Skeletal muscle cell (primary cell): ENCODE data around the gene ARL3.
"Not testable (repeated sequence)": the region's sequence is repeated elsewhere in the genome, so short reads cannot be mapped to it uniquely, and the experiment has no call there.

Experiments
- DNase-seq: peaks from one replicate; pipeline ENCODE4 v3.0.0-alpha.2; 2010; ENCODE audit warnings: low read depth
- H3K4me3 ChIP-seq: 2 replicates; pipeline ENCODE4 v1.5.1; 2011; ENCODE audit warnings: low read depth, mild to moderate bottlenecking, control low read depth, low read length, moderate library complexity

ARL3 gene

DNA sequence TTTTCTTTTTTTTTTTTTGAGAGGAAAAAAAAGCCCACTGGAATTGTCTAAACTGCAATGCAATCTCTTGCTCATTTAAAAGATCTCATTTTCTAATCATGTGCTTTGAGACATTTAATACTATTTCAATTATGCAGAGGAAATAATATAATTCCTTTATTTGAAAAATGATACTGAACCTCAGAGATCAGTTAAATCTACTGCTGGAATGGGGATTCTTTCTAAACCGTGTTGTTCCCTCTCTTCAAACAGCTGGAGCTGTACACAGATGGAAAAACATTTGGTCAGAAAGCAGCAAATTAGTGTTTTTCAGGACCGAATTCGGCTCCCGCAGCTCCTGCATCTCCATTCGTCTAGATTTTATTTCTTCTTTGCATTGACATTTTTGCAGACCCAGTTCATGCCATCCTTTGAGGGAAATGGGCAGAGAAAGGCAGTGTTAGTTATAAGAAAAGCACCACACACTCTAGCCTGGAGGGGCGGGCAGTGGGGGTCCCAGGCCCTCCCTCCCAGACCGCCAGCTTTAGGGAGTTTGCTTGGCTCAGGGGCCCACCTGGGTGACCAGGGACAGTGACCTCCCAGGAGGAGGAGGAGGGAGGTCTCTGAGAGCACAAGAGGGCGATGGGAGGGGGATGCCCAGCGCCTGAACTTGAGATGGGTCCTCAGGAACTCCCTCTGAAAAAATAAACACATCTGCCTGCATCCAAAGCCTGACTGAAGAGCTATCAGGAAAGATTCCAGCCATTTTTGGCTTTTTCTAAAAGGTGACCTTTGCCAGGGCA is 37.5 kb downstream of the ARL3 start:
- H3K4me3 ChIP-seq = no peak overlapping the region
- DNase-seq = no peak

DNA sequence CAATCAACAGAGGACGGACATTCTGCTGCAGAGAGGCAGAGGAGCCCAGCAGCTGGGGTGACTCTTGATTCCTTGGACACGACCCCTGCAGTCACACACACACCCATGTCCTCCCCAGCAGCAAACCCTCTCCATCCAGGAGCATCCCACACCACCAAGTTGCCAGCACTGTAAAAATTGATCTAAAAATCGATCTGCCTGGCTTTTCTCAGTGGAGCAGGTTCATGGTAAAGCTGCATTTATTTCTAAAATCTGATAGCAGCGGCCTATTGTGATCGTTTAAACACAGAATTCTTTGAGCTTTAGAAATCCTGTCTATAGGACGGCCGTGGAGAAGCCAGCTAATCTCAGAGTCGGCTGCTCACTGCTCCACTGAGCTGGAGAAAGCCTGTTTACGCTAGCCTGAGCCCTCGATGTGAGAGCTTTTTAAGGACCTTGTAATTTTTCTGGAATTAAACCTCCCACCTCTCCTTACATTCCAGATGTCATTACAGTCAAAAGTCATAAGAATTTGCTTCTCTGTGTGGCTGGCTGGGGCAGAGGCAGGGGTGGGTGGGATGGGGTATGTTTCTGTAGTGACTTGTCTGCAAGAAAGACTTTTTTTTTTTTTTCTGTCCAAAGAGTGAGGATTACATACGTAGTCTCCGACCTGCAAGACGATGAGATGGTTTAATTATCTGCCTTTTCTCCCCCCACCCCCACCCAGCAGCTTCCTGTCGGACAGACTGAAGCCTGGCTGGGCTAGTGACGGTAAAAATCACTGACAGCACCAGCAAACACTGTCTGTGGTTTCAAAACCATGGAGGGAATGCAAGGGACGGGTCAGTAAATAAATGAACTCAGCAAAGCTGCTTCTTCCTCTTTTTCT is 38.3 kb downstream of the ARL3 start:
- H3K4me3 ChIP-seq = no peak overlapping the region
- peak; percentile 87 for DNase-seq

DNA sequence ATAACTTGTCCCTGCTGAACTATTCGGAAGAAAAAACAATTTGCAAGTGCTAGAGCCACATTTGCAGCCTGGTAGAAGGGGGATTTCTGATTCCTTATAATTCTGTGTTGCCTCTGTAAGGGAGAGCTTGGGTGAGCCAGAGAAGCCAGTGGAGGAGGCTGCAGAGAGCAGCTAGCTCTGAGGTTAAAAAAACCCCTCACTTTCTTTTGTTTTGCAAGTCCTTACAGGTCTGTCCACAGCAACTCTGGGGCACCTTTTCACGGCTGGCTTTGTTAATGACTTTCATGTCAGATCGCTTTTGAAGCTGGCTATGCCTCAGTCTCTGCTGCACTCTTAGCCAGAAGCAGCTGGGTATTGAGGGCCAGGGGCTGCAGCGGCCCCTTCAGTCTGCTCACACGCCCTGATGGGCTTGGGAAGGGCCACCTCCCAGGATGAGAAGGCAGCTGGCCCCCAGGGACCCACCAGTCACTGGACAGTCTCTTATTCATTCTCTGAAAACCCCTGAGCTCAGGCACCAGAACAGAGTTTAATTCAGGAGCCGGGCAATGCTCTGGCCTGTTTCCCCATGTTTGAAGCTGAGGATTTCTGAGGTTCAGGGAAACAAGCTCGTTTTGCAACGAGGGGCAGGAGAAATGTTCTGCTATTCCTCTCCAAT is 39.1 kb downstream of the ARL3 start:
- no peak overlapping the region for H3K4me3 ChIP-seq
- no peak for DNase-seq

DNA sequence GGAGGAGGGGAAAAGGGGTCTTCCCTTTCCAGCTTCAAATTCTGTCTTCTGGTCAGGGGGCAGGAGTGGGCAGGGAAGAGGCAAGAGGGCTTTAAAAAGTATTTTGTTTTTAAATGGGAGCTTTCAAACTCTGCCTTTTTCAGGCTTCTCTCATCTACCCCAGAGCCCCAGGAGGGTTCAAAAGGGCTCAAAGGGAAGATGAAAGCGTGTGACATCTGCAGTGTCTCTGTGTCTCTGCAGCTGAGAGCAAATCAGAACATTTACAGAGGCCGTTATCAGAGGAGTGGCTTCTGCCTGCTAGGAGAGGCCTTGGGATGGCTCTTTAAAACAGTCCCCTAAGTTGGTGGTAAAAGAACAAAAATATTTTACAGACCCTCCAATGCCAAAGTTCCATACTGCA is 39.6 kb downstream of the ARL3 start:
- no peak overlapping the region for H3K4me3 ChIP-seq

DNA sequence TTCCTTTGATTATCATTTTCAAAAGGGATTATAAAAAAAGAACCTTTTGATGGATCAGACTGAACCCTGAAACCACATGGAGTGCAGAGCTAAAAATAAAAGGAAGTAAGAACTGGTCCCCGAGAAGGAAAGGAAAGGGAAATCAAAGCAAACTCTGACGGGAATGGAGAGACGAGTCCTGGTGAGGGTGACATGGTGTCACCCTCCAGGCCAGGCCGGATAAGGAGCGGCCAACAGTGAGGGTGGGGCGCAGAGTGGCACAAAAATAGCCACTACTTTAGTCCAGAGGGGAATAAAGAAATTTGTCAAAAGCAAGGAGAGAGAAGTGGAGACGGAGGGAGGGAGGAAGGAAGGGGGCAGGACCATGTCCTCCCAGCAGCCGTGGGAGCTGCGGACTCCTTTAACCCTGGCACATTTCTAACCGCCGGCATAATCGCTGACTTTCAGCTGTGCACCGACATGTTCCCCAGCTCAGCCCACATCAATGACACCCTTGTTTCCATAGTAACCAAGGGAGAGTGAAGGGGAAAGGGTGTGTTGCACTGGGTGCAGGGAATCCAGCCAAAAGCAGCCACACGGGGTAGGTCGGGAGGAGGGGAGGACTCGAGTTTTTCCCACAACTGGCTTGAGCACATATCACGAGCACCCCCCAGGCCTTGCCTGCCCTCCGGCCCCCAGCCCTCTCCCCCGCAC is 40.2 kb downstream of the ARL3 start:
- peak overlapping the region; percentile 0 for H3K4me3 ChIP-seq
- DNase-seq = peak; percentile 61

More for the DNA sequence above, 39.6 kb downstream of the ARL3 start:
- no peak for DNase-seq

DNA sequence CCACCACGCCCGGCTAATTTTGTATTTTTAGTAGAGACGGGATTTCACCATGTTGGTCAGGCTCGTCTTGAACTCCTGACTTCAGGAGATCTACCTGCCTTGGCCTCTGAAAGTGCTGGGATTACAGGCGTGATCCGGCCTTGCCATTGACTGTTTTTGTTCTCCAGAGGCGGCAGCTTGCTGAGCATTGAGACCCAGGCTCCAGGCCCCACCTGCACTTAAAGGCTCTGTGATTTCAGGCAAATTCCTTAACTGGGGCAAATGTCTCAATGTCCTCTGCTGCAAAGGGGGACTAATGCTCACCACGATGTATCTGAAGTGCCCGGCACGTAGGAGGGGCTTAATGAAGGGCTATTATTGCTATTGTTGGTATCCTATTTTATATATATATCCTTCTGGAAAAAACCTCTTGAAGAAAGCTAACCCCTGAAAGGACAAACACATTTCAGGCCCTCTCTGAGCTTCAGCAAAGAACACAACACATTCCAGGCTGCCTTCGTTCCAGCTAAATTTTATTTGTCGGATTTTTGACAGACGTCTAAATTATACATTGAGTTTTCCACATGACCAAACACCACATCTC is 40.9 kb downstream of the ARL3 start:
- DNase-seq = no peak
- no peak overlapping the region for H3K4me3 ChIP-seq

DNA sequence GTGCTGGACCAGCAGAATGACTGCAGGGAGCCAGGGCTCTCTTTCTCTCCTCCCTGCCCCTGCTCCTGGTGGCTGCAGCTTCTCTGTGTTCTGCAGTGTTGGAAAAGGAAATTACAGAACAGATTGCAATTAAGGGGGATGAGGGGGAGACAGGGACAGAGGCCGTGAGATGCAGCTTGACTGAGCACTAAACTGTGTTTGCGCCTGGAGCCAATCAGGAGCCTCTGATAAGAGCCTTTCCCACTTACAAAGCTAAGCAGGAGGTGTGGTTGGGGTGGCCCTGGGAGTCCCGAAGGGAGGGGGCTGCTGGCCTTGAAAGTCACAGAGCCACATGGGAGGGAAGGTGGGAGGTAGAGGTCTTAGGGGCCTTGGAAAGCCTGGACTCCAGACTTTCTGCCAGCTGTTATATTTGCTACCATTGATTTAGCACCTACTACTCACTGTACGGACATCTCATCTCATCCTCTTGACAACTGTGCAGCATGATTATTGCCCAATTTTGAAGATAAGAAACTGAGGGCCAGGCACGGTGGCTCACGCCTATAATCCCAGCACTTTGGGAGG is 43.2 kb downstream of the ARL3 start:
- no peak overlapping the region for H3K4me3 ChIP-seq
- no peak for DNase-seq

DNA sequence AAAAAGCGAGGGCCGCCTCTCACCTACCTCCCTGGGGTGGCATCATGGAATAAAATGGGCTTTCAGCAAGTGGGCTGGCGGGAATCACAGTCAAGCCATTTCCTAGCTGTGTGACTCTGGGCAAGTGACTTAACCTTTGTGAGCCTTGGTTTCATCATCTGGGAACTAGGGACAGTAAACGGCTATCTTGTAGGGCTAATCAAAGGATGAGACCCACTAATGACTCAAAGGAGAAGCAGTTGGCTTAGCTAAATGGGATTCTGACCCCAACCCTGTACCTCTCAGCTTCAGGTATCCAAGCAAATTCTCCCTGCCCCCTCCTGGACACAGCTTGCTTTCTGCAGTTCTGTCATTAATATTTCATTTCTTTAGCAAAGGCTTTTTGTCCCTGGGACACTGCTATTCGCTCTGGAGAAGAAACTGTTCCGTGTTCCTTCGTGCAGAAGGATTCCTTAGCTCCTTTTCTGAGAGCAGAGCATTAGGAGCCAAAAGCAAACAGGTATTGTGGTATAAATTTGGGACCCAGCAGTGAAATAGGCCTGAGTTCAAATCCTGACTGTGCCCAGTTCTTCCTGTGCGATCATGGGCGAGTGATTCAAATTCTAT is 44.0 kb downstream of the ARL3 start:
- H3K4me3 ChIP-seq = no peak overlapping the region
- no peak for DNase-seq

DNA sequence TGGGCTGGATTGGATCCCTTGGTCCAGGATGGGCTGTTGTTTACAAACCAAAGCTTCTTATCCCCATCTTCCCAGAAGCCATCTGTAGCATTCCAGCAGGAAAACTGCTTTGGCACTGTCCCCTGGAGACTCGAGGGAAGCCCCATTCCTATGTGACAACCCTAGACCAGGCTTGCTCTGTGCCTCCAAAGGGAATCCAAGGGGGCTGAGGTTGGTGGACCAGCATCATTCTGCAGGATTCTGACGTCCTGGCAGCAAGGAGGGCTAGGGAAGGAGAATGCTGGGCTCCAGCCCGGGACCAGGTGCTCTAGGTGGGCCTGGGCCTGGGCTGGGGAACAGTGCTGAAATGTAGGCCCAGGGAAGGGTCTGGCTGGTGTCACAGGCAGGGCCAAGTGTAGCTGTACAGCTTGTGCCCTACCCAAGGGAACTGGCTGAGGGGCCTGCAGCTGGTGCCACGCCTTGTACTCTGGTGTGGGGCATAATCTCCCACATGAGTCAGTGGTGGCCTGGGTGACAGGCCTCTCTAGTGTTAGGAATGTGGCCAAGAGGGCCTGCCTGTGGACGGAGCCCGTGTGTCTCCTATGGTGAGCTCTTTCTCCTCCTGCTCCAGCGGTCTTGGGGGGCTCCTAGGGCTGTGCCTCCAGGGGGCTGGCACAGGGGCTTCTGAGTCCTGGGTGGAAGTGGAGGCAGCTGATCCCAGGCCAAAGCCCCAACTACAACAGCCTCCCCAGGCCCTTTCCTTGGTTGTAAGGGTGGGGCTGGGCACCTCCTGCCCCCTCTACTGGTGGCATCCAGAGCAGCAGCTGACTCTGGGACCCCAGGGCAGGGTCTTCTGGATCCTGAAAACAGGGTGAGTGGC is 44.8 kb downstream of the ARL3 start:
- DNase-seq = no peak
- H3K4me3 ChIP-seq = no peak overlapping the region

DNA sequence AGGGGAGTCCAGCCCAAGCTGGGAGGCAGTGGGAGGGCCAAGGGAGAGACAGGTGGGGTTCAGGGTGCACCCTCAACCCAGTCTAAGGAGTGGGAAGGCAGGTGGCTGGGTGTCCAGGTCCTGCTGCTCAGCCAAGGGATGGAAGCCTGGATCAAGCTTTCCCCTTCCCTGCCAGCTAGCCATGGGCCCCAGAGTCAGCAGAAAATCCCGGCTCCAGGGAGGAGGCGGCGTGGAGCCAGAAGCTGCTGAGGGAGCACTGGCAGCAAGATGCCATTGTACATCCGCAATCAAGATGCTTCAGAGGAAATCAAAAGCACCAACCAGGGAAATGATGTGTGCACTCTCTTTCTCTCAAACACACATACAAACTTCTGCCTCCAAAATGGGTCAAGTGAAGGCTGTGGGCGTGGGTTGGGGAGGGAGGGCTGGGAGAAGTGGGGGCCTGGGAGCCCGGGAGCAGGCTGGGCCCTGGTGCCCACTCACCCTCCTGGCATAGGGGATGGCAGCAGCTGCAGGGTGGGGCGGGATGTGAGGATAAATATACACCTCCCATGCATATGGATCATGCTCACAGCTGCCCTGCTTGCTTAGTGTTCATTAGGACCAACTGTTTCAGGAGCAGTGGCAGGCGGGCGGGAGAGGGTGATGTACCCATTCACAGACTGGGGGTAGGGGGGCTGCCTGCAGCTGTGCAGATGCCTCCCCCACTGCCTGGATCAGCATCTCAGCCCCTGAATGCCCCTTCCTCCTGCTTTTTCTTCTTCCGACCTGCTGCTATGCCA is 45.7 kb downstream of the ARL3 start:
- no peak for DNase-seq
- no peak overlapping the region for H3K4me3 ChIP-seq

DNA sequence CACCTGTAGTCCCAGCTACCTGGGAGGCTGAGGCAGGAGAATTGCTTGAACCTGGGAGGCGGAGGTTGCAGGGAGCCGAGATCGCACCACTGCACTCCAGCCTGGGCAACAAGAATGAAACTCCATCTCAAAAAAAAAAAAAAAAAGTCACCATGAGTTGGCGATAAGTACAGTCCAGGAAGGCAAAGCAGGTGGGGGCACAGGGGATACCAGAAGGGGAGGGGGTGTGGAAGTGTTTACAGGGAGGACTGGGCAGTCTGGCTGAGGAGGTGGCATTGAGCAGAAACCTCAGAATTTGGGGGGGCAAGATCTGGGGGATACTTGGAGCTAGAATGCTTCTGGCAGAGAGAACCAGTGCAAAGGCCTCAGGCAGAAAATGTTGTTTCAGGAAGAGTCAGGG is 46.8 kb downstream of the ARL3 start:
- not testable (repeated sequence) for H3K4me3 ChIP-seq

DNA sequence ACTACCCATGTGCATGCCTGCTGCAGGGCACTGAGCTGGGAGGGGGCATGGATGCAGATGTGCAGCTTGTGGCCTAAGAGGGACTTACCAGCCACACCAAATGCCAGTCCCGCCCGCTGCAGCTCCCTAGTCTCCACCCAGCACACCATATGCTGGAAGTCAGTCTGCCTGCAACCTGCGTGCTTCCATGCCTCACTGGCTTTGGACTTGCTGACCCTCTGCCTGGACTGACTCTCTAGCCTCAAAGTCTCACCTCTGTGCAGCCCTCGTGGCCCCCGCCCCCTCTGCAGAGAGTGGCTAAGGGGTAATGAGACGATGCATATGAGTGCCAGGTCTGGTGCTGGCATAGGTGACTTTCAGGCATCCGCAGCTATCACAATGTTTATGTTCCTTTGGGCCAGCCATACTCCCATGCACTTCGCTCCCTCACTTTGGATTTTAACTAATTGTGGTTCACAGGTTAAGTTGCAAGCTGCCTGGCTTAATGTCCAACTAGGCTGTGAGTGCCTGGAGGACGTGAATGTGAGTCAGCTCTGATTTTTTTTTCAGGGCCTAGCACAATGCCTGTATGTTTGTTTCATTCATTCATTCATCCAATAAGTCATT is 48.2 kb downstream of the ARL3 start:
- no peak overlapping the region for H3K4me3 ChIP-seq
- DNase-seq = no peak

More for the DNA sequence above, 46.8 kb downstream of the ARL3 start:
- not testable (repeated sequence) for DNase-seq

DNA sequence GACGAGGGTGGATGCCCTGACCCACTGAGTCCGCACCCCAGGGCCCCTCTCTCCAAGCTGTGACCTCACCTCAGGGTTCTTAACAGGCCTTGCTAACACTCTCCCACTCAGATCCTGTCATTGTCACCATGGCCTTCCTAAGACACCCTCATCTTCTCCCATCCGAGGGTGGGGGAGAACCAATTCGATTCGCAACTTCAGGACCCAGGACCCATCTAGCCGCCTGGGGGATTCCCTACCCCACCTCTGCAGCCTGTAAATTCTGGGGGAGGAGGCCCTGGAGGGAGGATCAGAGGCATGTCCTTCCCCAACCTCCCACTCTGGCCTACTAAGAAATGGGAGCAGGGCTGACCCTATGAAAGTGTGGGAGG is 52.6 kb downstream of the ARL3 start:
- DNase-seq = no peak
- H3K4me3 ChIP-seq = no peak overlapping the region

DNA sequence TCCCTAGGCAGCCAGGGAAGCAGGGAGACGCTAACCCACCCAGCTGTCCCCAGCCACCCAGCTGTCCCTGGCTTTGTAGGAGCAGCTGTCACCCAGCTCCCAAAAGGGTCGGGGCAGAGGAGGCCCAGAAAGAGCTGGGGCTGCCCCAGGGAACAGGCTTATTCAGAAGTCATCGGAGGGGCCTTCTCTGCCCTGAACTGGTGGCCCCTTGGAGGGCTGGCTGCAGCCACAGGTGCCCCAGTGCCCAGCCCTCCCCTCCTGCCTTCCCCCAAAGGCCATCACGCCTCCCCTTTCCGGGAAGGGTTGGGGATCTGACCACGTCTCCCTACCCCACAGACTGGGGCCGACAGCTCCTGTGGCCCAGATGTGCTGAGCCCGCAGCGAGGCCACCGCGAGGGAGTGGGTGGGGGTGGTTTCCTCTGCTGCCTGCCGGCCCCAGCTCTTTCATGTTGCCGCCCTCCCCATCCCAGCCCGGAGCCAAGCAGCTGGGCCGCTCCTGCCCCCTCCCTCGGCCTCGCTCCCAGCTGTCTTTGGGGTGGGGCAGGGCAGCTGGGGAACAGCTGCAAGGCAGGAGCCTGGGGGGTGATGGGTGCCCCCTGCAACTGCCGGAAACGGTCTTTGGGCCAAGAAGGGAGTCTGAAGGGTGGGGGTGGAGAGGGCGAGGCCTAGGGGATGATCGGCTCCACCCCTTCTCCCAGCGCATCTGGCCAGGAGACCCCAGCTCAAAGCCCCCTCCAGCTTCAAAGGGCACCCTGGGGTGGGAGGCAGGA is 53.1 kb downstream of the ARL3 start:
- H3K4me3 ChIP-seq = no peak overlapping the region
- no peak for DNase-seq

DNA sequence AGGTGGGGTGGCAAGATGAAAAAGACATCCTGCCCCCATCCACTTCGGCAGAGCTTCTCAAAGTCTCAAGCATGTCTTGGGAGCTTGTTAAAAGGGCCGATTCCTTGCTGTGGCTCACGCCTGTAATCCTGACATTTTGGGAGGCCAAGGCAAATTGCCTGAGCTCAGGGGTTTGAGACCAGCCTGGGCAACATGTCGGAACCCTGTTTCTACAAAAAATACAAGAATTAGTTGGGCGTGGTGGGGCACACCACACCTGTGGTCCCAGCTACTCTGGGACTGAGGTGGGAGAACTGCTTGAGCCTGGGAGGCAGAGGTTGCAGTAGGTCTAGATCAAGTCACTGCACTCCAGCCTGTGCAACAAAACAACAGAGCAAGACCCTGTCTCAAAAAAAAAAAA is 55.4 kb downstream of the ARL3 start:
- DNase-seq = no peak
- H3K4me3 ChIP-seq = no peak overlapping the region
